Ecto neural progenitor cell (in vitro differentiated cells): Measurements from ENCODE around the gene KRTAP19-1.
"Not testable (repeated sequence)": the region's sequence is repeated elsewhere in the genome, so short reads cannot be mapped to it uniquely, and the experiment has no call there.

Experiments
- DNase-seq: peaks from one replicate; pipeline ENCODE4 v3.0.0-alpha.2; 2018; ENCODE audit warnings: low spot score

KRTAP19-1 gene

GRCh38 chr21:30480145-30480544 is at the start of gene KRTAP19-1:
KRTAP19-1 (minus strand) TSS chr21:30480367; CDS start chr21:30480317, 50 bp downstream.
- DNase-seq, result no peak

DNA sequence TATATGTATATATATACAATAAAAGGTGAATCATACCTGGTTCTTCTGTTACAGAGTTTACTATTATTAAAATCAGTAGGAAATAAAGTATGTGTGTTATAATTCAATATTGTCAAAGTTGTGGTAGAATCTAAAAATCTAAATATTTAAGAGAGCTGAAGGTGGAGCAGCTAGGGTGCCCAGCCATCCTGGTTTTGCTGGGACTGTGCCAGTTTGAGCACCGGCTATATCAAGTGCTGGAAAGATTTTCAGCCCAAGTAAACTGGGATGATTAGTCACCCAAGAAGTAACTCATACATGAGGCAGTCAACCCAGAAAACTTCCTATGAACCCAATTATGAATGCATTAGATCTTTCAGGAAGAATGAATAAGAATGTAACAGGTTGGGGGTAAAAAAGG is 38.7 kb upstream of the KRTAP19-1 start:
- no peak for DNase-seq

DNA sequence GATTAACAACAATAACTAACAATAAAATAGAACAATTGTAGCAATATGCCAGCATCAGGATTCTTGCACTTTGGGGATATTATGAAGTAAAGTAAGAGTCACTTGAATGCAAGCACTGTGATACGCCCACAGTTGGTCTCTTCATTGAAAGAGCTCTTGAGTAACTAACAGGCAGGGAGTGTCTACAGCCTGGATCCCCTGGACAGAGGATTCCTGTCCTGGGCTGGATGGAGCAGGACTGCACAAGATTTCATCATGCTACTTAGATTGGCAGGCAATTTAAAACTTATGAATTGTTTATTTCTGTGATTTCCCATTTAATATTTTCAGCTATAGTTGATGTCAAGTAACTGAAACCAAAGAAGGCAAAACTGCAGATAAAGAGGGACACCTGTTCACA is 35.5 kb upstream of the KRTAP19-1 start:
- DNase-seq, result no peak

- DNase-seq, result not testable (repeated sequence)
Measured at GRCh38 chr21:30505621-30506205, 25.5 kb upstream of the KRTAP19-1 start.

GRCh38 chr21:30502041-30502440 is 21.9 kb upstream of the KRTAP19-1 start, which contains the start of gene KRTAP19-5:
KRTAP19-5 (minus strand) TSS chr21:30502141; CDS start chr21:30502090, 51 bp downstream.
- DNase-seq, result no peak

DNA sequence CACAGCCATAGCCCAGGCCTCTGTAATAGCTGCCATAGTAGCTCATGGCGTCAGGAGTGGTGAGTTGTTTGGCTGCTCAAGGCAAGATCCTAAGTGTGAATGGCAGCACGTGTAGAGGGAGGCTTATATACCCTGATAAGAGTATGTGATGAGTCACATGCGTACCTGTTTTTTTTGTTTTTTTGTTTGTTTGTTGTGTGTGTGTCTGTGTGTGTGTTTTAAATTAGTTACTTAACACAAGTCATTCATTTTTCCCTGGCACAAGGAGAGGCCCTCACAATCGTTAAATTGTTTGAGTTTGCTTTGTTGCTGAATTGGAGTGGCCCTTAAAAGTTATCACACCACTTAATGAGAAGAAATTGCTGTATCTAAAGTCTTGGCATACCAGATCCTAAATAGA is 16.9 kb upstream of the KRTAP19-1 start, which contains the start of gene KRTAP19-4:
Gene KRTAP19-4 (minus strand): TSS at position 101 of the 400 bp plus-strand sequence. CDS start 55 bp downstream, at position 46.
- DNase-seq, result no peak

DNA sequence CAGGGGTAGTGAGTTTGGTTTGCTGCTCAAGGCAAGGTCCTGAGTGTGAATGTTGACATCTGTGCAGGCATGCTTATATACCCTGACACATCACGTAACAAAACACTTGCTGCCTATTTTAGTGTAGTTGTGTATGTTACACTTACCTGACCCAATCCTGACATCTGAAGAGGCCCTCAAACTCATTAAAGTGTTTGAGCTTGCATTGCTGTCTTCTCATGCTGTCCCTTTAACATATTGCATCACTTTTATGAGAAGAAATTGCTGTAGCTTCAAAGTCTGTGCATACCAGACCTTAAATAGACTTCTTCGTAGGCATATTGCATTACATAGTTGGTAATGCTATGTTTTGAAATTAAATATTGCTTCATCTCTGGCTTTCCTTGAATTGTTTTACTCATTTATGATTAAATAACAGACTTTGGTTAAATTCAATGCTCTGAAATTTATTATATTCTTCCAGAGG is 11.8 kb upstream of the KRTAP19-1 start, which contains the start of gene KRTAP19-3:
Gene KRTAP19-3 (minus strand): TSS at position 51 of the 466 bp plus-strand sequence. CDS start 56 bp downstream, outside the sequence.
- DNase-seq, result no peak

GRCh38 chr21:30487336-30487735 is 7.2 kb upstream of the KRTAP19-1 start, which contains the start of gene KRTAP19-2:
KRTAP19-2 (minus strand) TSS chr21:30487436; CDS start chr21:30487348, 88 bp downstream.
- DNase-seq, result no peak

DNA sequence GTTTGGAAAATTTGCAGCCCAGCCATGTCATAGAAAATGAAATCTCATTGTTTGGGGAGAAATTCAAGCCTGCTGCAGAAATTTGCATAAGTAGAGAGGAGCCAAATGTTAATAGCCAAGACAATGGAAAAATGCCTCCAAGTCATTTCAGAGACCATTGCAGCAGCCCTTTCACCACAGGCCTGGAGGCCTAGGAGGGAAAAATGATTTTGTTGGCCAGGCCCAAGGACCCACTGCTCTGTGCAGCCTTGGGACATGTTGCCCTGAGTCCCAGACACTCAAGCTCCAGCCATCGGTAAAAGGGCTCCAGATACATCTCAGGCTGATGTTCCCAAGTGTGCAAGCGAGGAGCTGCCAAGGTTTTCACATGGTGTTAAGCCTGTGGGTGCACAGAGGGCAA is 6.0 kb upstream of the KRTAP19-1 start:
- DNase-seq, result no peak

DNA sequence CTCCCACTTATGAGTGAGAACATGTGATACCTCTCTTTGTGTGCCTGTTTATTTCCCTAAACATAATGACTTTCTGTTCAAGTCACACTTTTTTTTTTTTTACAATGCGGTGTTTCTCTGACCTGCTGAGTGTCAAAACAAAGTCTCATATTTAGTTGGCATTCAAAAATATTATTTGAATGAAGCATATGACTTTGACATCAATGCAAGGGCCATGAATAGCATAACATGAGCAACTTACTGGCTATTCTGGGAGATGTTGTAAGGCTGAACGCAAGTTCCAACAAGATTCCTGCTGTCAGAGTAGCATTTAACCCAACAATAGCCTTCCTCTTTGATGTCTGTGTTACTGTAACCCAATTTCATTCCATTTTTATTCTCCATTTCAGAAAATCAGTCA is 2.0 kb upstream of the KRTAP19-1 start:
- DNase-seq, result no peak

- no peak for DNase-seq
Measured at GRCh38 chr21:30479259-30479658, 908 bp downstream of the KRTAP19-1 start.

- no peak for DNase-seq
Measured at GRCh38 chr21:30478004-30478403, 2.2 kb downstream of the KRTAP19-1 start.

GRCh38 chr21:30468900-30469714 is 11.1 kb downstream of the KRTAP19-1 start:
- no peak for DNase-seq

- no peak for DNase-seq
Measured at GRCh38 chr21:30463713-30464112, 16.5 kb downstream of the KRTAP19-1 start.

GRCh38 chr21:30448514-30448913 is 31.7 kb downstream of the KRTAP19-1 start:
- no peak for DNase-seq

- no peak for DNase-seq
Measured at GRCh38 chr21:30447056-30447455, 33.1 kb downstream of the KRTAP19-1 start.

GRCh38 chr21:30444204-30444603 is 36.0 kb downstream of the KRTAP19-1 start:
- no peak for DNase-seq

GRCh38 chr21:30443226-30443625 is 36.9 kb downstream of the KRTAP19-1 start:
- DNase-seq, result no peak

DNA sequence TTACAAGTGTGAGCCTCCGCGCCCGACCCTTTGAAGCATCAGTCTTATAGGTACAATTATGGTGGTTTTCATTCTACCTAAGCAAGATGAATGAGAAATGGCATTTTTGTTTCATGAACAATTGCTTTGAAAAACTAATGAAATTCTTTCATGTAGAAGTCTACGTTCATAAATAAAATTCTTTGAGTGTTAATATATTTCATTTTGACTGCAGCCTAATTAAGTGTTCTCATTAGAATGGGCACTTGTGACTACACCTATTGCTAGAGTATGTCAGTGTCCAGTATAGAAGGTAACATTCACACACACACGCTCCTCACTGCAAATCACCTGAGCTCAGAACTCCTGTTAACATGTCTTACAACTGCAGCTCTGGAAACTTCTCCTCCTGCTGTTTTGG is 40.2 kb downstream of the KRTAP19-1 start, which contains the start of gene KRTAP15-1:
Gene KRTAP15-1 (plus strand): TSS at position 301 of the 400 bp plus-strand sequence. CDS start 53 bp downstream, at position 354.
- no peak for DNase-seq

DNA sequence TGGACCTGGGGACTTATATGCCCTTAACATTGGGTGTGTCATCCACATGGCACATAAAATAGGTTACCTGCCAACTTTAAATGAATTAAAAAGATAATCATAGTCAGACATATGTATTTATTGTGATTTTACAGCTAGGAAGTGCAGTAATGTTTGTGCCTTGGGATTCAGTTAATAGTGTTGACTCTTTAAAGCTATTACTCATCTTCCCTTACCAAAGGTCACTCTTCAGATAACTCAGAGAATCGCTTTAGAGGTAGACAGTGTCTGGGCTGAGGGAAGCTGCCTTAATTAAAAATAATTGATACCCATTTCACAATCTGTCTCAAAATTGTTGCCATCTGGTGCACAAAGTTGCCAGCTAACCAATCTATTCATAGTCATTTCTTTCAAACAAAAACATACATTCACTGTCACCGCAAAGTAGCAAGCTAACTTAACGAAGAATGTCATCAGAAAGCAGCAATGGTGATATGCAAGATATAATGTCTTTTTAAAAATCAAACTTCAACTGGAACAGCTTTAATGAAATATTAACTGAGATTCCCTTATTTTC is 43.1 kb downstream of the KRTAP19-1 start:
- DNase-seq, result no peak

DNA sequence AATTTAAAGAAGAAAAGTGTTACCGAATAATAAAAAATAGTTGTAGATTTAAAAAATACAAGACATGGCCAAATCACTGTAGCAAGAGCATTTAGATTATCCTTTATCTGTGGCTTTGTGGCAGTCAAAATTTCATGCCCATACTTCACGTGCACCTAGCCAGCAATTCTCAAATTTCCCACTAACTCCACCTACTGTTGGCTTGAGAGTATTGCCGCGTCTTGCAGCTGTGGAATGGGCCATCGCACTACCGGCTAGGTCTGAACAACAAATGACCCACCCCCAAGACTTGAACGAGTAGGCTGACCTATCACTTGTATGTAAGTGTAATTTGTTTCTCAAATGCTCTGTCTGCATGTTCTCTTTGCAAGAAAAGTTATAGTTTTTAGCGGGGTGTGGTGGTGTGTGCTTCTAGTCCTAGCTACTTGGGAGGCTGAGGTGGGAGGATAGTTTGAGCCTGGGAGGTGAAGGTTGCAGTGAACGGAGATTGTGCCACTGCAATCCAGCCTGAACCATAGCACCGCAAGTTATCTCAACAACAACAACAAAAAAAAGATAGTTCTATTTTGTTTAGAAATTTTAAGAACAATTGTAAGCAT is 46.0 kb downstream of the KRTAP19-1 start:
- peak; percentile 57 for DNase-seq

- no peak for DNase-seq
Measured at GRCh38 chr21:30430170-30430655, 50.0 kb downstream of the KRTAP19-1 start, which contains the start of gene KRTAP13-4. KRTAP13-4 (plus strand) TSS chr21:30430220; CDS start chr21:30430276, 56 bp downstream.
